ENCODE results near the gene KCNN1. TPM values are rescaled to one million over a fixed set of nuclear protein-coding genes. Genes with fewer than 3 reads are reported as not detected.

Gene KCNN1
- total and polyA plus RNA-seq, 2 of the 13 experiments (the other 11 are each of a cell fraction or from before 2014, with no cell fraction given) = 0.04 TPM; not detected in 1

- no peak for TF ChIP-seq CENPBD1 (CRISPR knock-in tag; IDR thresholded peaks at IDR 0.05; ENCODE audit: borderline replicate concordance, low read depth)
- no peak for TF ChIP-seq TRAFD1 (CRISPR knock-in tag; IDR thresholded peaks at IDR 0.05; ENCODE audit: borderline replicate concordance)
- no peak for TF ChIP-seq NFE2L2 (IDR thresholded peaks at IDR 0.05; ENCODE audit: low read length)
- TF ChIP-seq UBTF (CRISPR knock-in tag; IDR thresholded peaks at IDR 0.05) = no peak
- no peak for TF ChIP-seq DZIP1 (CRISPR knock-in tag; IDR thresholded peaks at IDR 0.05)
- TF ChIP-seq KDM2A (CRISPR knock-in tag; IDR thresholded peaks at IDR 0.05; ENCODE audit: borderline replicate concordance, low read depth) = 0 out of 2 replicates have a peak, but pooled peaks have one; percentile 40
- no peak for TF ChIP-seq IKZF1 (IDR thresholded peaks at IDR 0.05)
- TF ChIP-seq ZNF512B (CRISPR knock-in tag; IDR thresholded peaks at IDR 0.05; ENCODE audit: borderline replicate concordance) = no peak
- TF ChIP-seq FOXK1 (CRISPR knock-in tag; IDR thresholded peaks at IDR 0.05; ENCODE audit: borderline replicate concordance, low read depth) = no peak
- TF ChIP-seq RORA (CRISPR knock-in tag; IDR thresholded peaks at IDR 0.05) = no peak
- peak; percentile 16 for TF ChIP-seq YY1 (IDR thresholded peaks at IDR 0.05; ENCODE audit: insufficient read depth, insufficient replicate concordance, low read depth, low read length)
- TF ChIP-seq CBFB (CRISPR knock-in tag; IDR thresholded peaks at IDR 0.05) = peak; percentile 62; the same call in 1 of the 2 replicates
- TF ChIP-seq BCL3 (CRISPR knock-in tag; IDR thresholded peaks at IDR 0.05) = no peak
- no peak for TF ChIP-seq FOXO1 (CRISPR knock-in tag; IDR thresholded peaks at IDR 0.05)
- TF ChIP-seq ZFP82 (CRISPR knock-in tag; IDR thresholded peaks at IDR 0.05; ENCODE audit: borderline replicate concordance) = no peak
- no peak for TF ChIP-seq WIZ (CRISPR knock-in tag; IDR thresholded peaks at IDR 0.05)
- no peak for TF ChIP-seq KDM1A (CRISPR knock-in tag; IDR thresholded peaks at IDR 0.05)
These were observed 28.6 kb upstream of the KCNN1 start (continued) for GRCh38 chr19:17938092-17938845.
